ENCODE measurements around the gene CLIP2.
"Not testable (repeated sequence)": the region's sequence is repeated elsewhere in the genome, so short reads cannot be mapped to it uniquely, and the experiment has no call there.

The CLIP2 gene

DNA sequence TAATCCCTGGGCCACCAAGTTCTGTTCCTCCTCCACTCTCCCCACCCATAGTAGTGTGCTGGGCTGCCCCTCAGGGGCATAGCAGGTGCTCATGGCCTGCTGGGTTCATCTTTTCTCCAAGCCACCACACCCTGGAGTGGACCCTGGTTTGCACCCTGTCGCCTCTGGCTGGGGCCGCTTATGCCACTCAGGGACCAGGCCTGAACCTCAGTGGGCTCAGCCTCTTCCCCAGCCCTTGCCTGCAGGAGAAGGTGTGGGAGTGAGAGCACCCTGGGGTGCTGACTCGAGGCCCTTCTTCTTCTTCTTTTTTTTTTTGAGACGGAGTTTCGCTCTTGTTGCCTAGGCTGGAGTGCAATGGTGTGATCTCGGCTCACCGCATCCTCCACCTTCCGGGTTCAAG is 10.2 kb downstream of the CLIP2 start:
- no peak for DNase-seq

GRCh38 chr7:74300926-74301325 is 11.7 kb downstream of the CLIP2 start:
- no peak for DNase-seq

DNA sequence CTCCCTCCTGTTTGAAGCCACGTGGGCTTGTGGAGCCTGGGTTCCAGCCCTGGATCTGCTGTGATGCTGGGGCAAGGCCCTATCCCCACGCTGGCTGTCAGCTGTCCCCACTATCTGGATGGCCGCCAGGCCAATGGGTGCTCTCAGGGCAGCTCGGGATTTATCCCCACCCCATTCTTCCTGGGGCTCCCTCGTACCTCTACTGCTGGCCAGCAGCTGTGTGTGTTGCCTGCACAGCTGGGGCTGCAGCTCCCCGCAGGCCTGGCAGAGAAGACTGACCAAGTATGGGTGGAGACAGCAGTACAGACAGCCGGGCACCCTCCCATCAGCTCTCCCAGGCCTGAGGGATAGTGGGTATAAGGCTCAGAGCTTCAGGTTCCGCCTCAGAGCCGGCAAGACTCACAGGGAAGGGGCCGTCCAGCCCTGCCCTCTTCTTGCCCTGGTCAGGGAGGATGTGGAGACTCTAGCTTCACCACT is 13.6 kb downstream of the CLIP2 start:
- no peak for DNase-seq

DNA sequence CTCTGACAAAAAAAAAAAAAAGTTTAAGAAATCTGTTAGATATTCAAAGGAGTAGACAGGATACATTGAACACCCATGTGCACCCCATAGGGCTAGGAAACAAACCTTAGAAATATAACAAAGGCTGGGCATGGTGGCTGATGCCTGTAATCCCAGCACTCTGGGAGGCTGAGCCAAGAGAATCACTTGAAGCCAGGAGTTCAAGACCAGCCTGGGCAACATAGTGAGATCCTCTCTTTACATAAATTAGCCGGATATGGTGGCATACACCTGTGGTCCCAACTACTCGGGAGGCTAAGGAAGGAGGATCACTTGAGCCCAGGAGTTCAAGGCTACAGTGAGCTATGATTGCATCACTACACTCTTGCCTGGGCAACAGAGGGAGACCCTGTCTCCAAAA is 15.3 kb downstream of the CLIP2 start:
- DNase-seq = no peak

DNA sequence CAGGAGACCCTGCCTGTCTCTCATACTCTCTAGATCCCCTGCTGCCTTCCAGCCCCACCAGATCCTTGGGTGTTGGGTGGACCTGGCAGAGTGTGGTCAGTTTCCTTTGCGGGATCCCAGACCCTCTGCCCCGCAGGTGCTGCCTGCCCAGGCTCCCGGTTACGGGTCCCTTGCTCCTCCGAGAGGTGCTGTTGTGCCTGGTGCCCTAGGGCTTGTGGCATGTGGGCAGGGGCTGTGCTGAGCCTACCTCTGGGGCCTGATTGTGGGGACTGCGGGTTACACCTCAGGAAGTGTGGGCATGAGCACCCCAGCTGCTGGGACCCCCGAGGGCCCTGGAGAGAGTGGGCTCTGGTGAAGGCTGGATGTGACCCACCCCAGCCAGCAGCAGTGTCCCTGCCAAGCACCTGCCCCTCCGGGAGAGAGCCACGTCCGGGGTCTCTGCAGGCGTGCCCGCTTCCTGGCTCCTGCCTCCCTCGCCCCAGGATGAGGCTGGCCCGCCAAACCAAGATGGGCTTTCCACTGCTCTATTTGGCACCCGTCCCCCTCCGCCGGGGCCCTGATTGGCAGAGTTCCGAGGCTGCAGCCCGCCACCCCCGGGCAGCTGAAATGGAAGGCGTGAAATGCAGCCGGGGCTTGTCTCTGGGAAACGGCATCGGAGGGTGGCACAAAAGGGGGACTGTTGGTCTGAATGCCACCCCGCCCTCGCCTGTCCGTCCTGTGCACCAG is 17.0 kb downstream of the CLIP2 start:
- no peak for DNase-seq

DNA sequence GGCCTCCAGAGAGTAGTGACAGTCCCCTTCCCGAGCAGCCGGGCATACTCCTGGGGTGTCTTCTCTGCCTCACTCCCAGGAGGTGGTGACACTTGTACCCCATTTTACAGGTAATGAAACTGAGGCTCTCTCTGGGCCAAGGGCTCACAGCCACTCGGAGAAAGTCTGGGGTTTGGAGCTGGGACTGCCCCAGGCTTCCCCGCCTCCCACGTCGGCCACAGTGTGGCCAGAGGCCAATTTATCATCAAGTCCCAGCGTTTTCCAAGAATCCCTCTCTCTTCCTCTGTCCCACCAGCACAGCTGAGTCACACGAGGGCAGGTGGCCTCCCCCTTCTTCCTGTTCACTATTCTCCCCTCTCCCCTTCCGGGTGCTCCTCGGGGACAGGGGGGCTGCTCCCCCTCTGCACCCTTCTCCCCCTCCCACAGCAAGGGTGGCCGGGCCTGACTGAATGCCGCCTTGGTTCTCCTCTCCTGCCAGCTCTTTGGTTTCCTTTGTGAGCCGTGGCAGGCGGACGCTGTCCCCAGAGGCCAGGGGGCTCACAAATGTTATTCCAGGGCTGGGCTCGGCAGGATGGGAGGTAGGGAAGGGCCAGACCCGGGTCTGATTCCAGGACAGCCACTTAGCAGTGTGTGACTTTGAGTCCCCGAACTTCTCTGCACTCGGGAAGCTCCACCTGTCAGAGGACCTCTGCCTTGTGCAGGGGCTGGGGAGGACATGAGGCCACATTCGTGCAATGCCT is 17.7 kb downstream of the CLIP2 start:
- DNase-seq = peak; percentile 76

DNA sequence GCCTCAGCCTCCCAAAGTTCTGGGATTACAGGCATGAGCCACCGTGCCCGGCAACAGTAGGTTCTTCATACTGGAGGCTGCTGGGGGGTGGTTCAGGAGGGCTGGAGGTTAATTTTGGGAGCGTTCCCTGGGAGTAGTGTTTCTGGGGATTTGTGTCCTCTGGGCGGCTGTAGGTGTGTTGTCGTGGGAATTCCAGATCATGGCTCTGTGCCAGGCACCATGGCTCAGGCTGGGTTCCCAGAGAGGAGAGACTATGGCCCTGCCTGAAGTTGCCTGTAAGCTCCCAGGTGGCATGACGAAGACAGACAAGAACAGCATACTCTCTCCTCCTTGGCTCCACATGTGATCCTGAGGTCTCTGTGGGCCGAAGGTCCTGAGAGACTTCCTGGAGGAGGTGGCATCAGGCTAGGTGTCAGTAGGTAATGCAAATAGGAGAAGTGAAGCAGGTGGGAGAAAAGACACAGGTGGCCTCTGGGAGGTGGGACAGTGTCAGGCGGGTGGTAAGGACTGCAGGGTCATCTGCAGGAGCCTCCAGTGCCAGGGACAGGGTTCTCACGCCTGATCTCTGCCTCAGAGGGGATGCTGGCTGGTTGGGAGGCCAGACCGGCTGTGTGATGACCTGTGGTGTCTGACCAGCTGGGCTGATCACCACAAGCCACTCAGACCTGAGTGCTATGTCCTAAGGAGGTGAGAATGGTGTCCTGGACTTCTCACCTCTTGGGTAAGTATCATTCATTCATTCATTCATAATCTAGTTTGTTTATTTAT is 18.7 kb downstream of the CLIP2 start:
- no peak for DNase-seq

DNA sequence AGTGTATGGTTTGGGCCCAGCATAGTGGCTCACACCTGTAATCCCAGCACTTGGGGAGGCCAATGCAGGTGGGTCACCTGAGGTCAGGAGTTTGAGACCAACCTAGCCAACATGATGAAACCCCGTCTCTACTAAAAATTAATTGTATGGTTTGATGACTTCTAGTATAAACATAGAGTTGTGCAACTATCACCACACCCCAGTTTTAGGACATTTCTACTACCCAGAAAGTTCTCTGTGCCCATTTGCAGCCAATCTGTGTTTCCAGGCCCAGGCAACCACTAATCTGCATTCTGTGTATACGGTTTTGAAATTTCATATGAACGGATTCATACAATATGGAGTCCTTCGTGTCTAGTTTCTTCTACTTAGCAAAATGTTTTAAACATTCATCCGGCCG is 20.0 kb downstream of the CLIP2 start:
- no peak for DNase-seq

GRCh38 chr7:74311305-74311744 is 22.1 kb downstream of the CLIP2 start:
- no peak for DNase-seq

- DNase-seq = no peak
Observed at GRCh38 chr7:74312418-74313028, 23.3 kb downstream of the CLIP2 start.

GRCh38 chr7:74315891-74316290 is 26.7 kb downstream of the CLIP2 start:
- DNase-seq = not testable (repeated sequence)

GRCh38 chr7:74317146-74317782 is 28.1 kb downstream of the CLIP2 start:
- no peak for DNase-seq

DNA sequence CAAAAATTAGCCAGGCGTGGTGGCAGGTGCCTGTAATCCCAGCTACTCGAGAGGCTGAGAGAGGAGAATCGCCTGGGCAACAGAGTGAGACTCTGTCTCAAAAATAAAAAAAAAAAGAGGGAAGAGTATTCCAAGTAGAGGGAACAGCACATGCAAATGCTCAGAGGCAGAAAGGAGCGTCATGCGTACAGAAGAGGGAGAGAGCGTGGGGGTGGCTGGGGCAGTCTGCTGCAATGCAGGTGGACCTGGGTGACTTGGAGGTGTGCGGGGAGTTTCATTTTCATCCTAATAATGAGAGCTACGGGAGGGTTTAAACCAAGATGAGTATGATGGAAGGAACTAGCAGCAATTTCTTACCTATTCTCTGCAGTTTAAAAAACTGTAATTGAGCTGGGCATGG is 28.8 kb downstream of the CLIP2 start:
- no peak for DNase-seq

- no peak for DNase-seq
Observed at GRCh38 chr7:74320645-74321221, 31.5 kb downstream of the CLIP2 start.

DNA sequence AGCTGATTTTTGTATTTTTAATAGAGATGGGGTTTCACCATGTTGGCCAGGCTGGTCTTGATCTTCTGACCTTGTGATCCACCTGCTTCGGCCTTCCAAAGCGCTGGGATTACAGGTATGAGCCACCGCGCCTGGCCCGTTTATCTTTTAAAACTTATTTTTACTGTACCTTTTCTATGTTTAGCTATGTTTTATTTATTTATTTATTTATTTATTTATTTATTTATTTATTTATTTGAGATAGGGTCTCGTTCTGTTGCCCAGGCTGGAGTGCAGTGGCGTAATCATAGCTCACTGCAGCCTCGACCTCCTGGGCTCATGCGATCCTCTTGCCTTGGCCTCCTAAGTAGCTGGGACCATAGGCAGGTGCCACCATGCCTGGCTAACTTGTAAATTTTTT is 33.7 kb downstream of the CLIP2 start:
- not testable (repeated sequence) for DNase-seq

DNA sequence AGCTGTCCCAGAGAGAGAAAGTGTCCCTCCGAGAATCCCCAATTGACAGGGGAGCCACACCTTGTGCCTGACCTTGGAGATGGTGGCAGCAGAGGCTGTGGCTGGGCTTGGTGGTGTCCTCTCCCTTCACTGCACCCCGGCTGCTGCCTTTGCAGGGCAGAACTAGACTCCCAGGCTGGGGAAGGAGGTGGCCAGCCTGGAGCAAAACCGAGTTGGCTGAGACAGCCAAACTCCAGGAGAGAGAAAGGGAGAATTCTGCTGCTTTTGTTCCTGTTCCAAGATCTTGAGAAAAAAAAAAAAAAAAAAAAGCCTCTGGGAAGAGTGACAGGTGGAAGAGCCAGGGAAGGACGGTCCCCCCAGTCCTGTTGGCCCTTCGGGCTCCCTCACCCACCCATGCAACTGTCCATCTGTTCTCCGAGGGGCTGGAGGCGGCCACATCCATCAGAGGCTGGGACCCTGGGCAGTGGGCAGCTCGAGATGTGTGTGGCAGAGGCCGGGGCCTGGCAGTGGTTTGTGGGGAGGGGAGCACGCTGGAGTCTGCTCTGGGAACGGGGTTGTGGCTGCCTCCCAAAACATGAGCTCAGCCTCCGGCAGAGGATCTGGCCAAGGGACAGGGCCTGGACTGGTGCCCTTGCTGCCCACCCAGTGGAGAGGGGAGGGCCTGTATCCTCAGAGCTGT is 35.5 kb downstream of the CLIP2 start:
- DNase-seq = no peak

DNA sequence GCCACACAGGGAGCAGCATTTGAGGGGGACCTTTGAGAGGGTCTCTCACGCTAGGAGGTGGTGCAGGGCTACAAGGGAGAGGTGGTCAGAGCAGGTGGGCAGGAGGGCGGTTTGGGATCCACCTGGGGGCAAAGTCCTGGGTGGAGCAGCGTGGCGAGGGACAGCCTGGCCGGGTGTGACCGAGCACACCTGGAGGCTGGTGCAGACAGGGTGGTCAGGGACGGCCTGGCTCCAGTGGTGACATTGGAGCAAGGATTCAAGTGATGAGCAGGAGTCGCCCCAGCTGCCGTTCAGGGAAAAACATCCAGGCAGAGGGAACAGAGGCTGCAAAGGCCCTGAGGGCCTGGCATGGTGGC is 36.0 kb downstream of the CLIP2 start:
- no peak for DNase-seq

DNA sequence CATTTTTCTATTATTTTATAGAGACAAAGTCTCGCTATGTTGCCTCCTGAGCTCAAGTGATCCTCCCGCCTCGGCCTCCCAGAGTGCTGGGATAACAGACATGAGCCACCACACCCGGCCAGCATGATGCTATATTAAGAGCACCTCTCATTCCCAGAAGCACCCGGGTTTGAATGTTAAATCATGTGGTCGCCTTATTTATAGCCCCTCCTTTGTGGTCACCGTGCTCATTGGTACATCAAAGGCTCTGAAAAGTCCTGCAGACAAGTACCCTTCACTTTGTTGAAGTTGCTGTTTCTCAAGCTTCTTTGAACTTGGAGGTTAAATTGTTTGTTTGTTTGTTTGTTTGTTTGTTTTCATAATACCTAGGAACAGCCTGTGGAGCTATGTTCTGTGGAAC is 40.0 kb downstream of the CLIP2 start:
- DNase-seq = no peak

DNA sequence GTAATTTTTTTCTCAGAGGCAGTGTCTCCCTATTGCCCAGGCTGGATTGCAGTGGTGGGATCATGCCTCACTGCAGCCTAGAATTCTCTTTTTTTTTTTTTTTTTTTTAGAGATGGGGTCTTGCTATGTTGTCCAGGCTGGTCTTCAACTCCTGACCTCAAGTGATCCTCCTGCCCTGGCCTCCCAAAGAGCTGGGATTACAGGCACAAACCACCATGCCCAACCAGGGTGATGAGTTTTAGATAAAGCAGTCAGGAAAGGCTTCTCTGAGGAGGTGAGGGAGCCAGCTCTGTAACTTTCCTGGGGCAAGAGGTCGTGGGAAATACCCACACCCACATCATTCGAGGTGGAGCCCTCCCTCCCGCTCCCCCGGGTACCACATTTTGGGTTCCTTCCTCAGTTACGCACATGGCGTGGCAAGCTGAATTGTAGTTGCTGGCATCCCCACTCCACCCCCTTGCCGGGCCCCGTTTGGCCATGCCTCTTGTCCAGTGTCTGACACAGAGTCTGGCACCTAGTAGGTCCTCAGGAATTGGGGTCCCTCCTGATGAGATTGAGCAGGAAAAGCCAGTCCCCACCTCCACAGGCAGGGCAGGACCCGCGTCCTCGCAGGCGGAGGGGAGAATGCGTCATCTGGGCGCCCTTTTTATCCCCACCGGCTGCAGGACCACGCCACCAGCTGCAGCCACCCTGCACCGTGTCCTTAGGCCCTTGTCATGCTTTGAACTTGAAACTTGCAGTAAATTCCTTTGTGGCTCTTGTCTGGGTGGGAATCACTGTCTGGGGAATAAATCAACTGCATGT is 43.4 kb downstream of the CLIP2 start:
- no peak for DNase-seq

DNA sequence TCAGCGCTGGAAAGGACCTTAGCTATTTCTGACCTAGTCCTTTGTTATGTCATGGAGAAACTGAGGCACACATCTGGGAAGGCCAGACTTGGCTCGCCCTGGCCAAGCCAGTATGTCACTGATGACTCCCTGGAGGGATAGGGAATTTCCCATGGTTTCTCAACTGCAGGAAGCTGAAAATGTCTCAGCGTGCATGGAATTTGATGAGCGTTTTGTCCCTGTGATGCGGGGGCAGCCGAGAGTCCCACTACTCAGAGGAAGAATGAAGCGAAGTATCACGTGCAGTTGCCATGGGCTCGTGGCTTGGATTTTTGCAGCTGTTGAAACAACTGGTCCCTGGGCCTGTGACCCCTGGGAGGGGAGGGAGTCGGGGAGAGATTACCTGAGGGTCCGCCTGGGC is 44.8 kb downstream of the CLIP2 start:
- DNase-seq = peak; percentile 75

DNA sequence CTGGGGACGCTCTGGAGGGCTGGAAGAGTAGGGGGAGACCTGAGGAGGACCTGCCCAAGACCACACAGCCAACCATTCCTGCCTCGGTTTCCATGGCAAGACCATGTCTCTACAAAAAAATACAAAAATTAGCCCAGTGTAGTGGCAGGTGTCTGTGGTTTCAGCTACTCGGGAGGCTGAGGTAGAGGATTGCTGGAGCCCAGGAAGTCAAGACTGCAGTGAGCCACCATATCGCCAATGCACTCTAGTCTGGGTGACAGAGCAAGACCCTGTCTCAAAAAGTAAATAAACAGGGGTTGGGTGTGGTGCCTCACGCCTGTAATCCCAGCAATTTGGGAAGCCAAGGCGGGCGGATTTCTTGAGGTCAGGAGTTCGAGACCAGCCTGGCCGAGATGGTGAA is 48.7 kb downstream of the CLIP2 start:
- no peak for DNase-seq

Measured in fibroblast of skin of abdomen (primary cell).